ENCODE measurements around the gene RTP3.
A peak's percentile ranks its signal among the peaks of the same experiment; 100 is the strongest.

RTP3 gene

GRCh38 chr3:46469680-46470357 is 28.0 kb upstream of the RTP3 start:
- no peak for DNase-seq

GRCh38 chr3:46470831-46471230 is 26.9 kb upstream of the RTP3 start:
- no peak for DNase-seq

- DNase-seq = no peak
These were observed 26.3 kb upstream of the RTP3 start for GRCh38 chr3:46471371-46471914.

- DNase-seq = no peak
These were observed 25.0 kb upstream of the RTP3 start for GRCh38 chr3:46472736-46473135.

- DNase-seq = no peak
These were observed 20.6 kb upstream of the RTP3 start for GRCh38 chr3:46477145-46477544.

DNA sequence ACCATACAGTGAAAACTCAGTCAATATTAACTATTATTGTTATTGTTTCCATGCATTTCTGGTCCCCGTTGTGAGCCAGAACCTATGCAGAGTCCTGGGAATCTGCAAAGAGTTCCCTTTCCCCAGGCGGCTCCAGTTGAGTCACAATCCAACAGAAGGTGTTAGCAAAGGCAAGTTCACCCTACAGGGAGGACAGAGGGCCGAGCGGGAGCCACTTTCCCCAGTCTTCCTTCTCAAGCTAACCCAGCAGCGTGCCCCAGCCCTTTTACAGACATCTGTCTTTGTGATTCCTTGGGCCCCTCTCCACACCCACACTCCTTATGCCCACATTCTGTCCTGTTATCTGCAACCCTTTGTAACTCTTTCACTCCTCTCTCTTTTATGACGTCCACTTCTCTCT is 20.0 kb upstream of the RTP3 start:
- no peak for DNase-seq

DNA sequence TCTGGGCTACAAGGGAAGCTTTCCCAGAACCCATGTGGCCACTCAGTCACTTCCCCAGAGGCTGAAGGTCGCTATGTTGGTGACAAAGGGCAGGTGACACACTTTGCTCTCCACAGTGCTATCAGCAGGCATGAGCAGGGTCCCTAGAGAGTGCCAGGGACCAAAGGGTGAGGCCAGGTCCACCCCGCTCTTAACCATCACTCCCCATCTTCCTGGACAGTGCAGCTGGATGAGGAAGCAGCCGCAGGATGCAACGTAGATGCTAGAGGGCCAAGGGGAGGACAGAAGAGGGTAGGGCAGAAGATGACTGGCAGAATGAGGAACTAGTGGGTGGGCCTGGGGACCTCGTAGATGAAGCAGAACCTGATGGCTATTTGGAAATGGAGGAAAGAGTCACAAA is 19.4 kb upstream of the RTP3 start:
- no peak for DNase-seq

GRCh38 chr3:46479021-46479420 is 18.8 kb upstream of the RTP3 start:
- no peak for DNase-seq

GRCh38 chr3:46479696-46480095 is 18.1 kb upstream of the RTP3 start:
- no peak for DNase-seq

DNA sequence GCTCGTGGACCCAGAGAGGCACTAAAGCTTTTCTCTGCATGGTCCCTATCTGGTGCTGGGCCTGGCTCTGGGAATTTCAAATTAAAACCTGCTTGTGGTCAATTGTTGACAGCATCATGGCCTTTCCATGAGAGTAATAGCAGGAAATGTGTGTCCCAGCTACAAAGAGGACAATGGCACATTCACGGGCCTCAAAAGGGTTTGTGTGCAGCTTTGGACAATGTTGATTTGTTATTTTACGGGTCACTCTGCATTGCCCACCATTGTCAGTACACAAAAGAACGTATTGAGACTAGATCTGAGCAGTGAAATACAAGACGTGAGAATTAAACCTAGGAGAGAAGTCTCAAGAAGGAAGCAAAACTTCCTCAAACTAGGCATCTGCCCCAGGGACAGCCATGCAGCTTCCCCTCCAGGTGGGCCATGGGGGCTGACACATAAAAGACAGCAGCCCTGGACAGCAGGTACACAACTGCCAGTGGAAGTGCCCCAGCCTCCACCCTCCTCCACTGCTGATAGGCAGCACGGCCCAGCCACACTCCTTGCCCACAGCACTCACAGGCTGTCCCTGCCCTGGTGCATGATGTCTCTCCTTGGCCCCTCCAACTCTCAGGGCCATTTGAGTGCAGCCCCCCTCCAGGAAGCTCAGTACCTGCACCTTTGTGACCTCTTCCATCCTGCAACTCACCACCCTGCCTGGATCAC is 17.1 kb upstream of the RTP3 start:
- DNase-seq = no peak

DNA sequence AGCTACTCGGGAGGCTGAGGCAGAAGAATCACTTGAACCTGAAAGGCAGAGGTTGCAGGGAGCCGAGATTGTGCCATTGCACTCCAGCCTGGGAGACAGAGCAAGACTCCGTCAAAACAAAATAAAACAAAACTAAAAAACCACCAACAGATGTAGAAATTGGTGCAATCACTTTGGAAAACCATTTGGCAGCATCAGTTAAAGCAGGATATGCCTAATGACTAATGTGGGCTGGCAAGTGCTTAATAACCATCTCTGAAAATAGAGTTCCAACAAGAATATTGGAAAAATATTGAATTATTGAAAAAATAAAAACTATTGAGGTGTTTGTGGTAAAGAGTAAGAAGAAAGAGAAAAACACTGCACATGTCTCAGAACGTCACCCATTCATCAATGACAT is 16.1 kb upstream of the RTP3 start:
- no peak for DNase-seq

DNA sequence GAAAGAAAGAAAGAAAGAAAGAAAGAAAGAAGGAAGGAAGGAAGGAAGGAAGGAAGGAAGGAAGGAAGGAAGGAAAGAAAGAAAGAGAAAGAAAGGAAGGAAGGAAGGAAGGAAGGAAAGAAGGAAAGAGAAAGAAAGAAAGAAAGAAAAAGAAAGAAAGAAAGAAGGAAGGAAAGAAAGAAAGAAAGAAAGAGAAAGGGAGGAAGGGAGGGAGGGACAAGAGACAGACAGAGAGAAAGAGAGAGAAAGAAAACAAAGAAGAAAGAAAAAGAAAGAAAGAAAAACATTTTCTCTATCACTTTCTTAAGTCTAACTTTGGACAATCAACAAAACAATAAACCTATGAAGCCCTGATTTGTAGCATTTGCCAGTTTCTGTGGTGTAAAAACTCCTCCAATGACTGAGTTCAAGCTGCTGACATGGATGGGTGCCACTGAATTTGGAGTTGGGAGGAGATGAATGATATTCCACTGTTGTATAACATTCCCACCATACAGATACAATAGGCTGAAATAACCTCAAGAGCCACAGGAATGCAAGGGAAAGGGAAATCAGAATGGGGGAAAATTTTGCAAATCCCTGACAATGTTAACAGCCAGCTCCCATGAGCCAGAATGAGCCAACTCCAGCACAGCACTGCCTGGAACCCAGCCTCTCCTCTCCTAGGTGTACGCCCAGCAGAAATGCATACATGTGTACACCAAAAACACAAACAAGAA is 15.0 kb upstream of the RTP3 start:
- no peak for DNase-seq

DNA sequence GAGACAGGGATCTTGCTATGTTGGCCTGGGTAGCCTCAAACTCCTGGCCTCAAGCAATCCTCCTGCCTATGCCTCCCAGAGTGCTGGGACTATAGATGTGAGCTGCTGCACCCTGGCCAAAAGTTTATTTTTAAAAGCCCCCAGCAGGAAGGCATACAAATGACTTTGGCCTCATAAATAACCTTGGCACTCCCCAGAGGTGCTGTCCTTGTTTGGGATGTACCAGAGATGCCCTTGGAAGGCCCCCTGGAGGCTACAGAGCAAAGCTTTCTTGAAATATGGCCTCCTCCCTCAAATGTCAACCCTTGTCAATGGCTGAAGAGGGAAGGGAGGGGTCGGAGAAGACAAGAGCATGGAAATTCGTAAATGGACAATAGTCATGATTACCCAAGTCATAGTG is 14.0 kb upstream of the RTP3 start:
- no peak for DNase-seq

GRCh38 chr3:46484388-46484787 is 13.4 kb upstream of the RTP3 start:
- DNase-seq = no peak

DNA sequence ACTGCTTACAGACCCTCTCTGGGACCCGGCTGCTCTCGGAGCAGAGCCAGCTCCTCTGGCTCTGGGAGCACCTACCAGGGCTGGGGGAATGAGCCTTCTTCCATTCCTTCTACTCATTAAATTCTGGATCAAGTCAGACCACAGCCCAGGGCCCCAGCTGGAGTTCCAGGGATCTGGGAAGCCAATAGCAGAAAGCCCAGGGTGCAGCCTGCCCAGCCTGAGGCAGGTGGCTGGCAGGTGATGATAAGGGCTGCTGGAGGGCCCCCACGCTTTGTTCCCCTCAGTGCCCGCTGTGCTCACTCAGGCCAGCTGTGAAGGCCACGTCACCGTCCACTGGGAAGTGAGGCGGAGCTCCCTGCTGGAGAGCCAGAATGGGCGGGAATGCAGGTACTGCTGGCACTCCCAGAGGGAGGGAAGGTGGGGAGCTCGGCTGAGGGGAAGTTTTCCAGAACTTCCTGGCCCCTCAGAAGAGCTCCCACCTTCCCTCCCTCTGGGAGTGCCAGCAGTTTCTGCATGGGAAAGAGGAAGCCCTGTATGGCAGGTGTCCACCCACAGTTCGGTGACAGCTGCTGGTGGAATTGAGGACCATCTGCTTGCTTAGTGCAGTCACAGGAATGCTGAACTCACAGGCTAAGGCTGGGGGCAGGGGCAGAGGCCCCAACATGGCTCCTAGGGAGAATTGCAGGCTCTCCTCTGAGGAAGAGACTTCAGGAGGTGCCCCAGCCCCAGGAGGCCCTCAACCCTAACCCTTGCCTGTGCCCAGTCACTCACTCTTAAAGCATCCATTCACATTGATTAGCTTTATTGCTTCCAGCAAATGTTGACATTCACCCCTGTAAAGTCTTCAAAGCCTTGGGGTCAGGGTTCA is 12.6 kb upstream of the RTP3 start:
- no peak for DNase-seq

DNA sequence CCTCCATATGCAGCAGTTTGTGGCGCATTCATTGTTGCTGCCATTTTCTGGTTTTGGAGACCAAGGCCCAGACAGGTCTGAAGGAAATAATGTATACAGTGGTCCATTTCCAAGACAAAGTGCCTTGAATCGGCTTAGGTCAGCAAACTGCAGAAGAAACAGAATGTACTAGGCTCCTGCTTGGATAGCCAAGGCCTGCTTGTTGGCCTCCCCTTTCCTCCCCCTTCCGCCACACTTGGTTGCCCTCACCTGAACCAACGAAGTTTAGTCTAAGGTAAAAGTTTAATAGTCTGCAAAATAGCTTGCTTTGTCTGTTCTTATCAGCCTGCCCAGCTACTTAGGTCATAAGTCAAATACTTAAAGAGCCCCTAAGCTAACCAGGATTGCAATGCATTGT is 12.0 kb upstream of the RTP3 start:
- no peak for DNase-seq

- DNase-seq = peak; percentile 75 to 89 (median 89)
These were observed 8.9 kb upstream of the RTP3 start for GRCh38 chr3:46488735-46489361.

- no peak for DNase-seq
These were observed 8.4 kb upstream of the RTP3 start for GRCh38 chr3:46489381-46489780.

GRCh38 chr3:46489875-46490274 is 7.9 kb upstream of the RTP3 start:
- no peak for DNase-seq

DNA sequence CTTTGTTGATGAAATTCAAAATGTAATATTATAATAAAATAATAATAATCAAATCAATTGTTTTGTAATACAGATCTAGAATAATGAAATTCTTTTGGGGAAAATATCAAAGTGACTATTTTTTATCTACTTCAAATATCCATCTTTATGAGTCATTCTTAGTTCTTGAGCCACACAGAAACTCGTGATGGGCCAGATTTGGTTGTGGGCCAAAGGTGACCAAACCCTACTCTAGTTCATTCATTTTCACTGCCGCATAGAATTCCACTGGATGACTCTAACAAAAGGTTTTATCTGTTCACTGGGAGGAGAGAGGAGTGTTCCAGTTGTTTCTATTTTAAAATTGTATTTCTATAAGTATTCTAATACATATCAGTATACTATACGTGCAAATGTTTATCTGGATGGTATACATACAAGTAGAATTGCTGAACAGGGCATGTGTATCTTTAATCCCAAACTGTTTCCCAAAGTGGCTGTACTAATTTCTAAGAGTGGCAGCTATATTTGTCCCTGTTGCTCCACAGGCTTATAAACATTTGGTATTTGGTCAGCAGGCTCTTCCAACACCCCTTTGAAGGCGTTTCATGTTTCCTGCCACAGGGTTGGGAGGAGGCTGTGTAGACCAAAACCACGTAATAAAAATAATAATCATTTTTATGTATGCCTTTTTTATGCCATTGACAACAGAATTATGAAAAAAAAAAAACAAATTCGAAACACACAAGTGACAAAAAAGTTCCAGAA is 7.3 kb upstream of the RTP3 start:
- no peak for DNase-seq
